ENCODE data around the gene C10orf90. TPM values are rescaled to one million over a fixed set of nuclear protein-coding genes. Genes with fewer than 3 reads are reported as not detected.

C10orf90 gene
- total RNA-seq, 2 experiments from 2014 or later = not detected

DNA sequence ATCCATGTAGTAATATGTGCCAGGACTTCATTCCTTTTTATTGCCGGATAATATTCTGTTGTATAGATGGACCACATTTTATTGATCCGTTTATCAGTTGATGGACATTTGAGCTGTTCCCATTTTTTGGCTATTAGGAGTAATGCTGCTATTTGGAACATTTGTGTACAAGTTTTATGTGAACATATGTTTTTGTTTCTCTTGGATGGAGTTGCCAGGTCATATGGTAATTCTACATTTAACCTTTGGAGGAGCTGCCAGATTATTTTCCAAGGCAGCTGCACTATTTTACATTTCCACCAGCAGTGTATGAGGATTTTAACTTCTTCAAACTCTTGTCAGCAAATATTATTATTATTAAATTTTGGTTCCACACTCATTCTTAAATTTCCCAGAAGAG is 59.2 kb downstream of the C10orf90 start:
- H3K36me3 Mint-ChIP-seq (ENCODE audit: low read depth) = no peaks in the 10 kb centered on the region
- H3K4me1 Mint-ChIP-seq = no peaks in the 10 kb centered on the region
- POLR2A ChIA-PET = no interaction called here
- no peak for DNase-seq
- H3K27me3 Mint-ChIP-seq = no peaks in the 10 kb centered on the region
- no peak overlapping the region for H3K27ac Mint-ChIP-seq
- CTCF ChIA-PET = no interaction called here
- no peaks in the 10 kb centered on the region for H3K9me3 Mint-ChIP-seq
- H3K4me3 Mint-ChIP-seq = no peak overlapping the region

DNA sequence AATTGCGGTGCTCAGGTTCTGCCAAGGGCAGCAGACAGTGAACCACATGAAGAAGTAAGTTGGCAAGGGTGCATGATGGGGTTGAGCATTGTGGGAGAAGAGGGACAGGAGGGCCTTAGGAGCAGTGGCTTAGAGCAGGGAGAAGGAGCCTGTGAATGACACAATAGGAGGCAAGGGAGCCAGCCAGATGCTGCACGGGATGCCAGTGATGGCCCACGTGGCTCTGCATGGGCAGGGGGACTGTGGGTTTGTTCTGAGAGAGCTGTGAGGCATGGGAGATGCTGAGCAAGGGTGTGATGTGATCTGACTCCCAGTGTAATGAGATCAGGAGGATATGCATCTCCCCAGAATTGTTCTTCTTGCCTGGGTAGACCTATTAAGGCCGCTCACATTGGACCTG is 60.9 kb downstream of the C10orf90 start:
- no peak overlapping the region for H3K27ac Mint-ChIP-seq

DNA sequence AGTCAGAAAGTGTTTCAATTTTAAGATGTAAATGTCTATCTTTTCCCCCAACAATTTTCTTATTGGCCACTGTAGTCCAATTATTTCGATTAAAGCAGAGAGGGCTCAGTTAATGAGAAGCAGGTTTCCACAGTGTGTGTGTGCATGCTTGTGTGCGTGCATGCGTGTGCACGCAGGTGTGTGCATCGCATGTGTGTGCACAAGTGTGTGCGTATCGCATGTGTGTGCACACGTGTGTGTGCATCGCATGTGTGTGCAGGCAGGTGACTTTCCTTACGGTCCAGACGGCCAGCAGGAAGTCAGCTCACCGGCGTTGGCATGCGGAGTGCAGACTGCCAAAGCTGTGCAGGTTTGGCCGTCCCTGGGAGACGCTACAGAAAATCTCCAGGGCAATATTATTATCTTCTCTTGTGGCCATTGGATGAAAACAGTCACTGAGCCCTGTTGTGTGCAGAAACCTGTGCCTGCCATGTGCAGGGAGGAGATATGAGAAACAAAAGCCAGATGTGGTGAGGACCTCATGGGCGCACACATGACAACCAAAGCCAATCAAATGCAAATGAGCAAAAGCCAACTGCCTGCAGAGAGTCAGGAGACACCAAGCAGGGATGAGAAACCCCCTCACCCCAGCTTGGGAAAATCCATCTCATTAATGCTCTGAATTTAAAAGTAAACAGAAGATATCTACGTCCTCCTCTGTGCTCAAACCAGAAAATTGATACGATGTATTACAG is 70.4 kb downstream of the C10orf90 start:
- ChIA-PET CTCF (no interaction called here), POLR2A (no interaction called here)
- Mint-ChIP-seq H3K4me3 (no peak overlapping the region), H3K36me3 (ENCODE audit: low read depth) (no peaks in the 10 kb centered on the region), H3K27me3 (no peaks in the 10 kb centered on the region), H3K4me1 (no peaks in the 10 kb centered on the region), H3K9me3 (no peaks in the 10 kb centered on the region), H3K27ac (no peak overlapping the region)
- DNase-seq = no peak

More for the DNA sequence above, 60.9 kb downstream of the C10orf90 start:
- H3K9me3 Mint-ChIP-seq = no peaks in the 10 kb centered on the region
- ChIA-PET CTCF (no interaction called here), POLR2A (no interaction called here)
- H3K36me3 Mint-ChIP-seq (ENCODE audit: low read depth) = no peaks in the 10 kb centered on the region
- DNase-seq = no peak
- no peaks in the 10 kb centered on the region for H3K4me1 Mint-ChIP-seq
- no peak overlapping the region for H3K4me3 Mint-ChIP-seq
- H3K27me3 Mint-ChIP-seq = no peaks in the 10 kb centered on the region

DNA sequence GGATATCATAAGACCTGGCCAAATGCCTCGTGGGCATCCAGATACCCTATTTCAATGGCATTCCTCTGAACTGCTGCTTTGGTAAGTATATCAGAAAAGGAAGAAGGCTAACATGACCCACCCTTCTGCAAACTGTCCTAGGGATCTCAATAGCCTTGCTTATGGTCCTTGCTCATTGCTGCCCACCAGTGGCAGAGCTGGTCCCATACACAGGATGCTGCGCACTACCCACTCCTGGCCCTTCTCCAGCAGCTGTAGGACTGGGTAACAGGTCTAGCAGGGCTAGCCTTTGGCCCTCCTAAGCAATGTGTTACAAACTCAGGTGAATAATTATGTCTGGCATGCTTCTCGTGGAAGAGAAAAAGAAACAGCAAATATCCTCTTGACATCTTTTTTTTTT is 72.5 kb downstream of the C10orf90 start:
- Mint-ChIP-seq H3K9me3 (no peaks in the 10 kb centered on the region), H3K27me3 (no peaks in the 10 kb centered on the region), H3K36me3 (ENCODE audit: low read depth) (no peaks in the 10 kb centered on the region), H3K4me1 (no peaks in the 10 kb centered on the region), H3K27ac (no peak overlapping the region), H3K4me3 (no peak overlapping the region)
- ChIA-PET CTCF (interaction anchor here (0.7 kb wide), 1 partner anchor 602 kb away, joined by 5 read pairs; no protein-coding TSS in a partner anchor), POLR2A (no interaction called here)
- DNase-seq = no peak

DNA sequence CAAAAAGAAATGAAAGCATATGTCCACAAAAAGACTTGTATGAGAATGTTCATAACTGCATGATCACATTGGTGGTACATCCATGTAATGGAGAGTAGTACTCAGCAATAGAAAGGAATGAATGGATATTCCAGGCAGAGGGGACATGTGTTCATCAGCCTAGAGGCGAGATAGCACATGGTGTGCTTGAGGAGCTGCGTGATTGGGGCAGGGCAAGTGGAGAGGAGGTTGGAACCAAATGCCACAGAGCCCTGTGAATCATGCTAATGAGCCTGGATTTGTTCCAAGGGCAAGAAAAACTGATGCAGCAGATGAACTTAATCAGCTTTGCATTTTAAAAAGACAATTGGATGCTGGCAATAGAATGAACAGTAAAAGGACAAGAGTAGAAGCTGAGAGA is 73.3 kb downstream of the C10orf90 start:
- no peak overlapping the region for H3K27ac Mint-ChIP-seq
- ChIA-PET CTCF (no interaction called here), POLR2A (no interaction called here)
- H3K4me3 Mint-ChIP-seq = no peak overlapping the region
- no peaks in the 10 kb centered on the region for H3K9me3 Mint-ChIP-seq
- H3K27me3 Mint-ChIP-seq = no peaks in the 10 kb centered on the region
- no peaks in the 10 kb centered on the region for H3K4me1 Mint-ChIP-seq
- DNase-seq = no peak
- H3K36me3 Mint-ChIP-seq (ENCODE audit: low read depth) = no peaks in the 10 kb centered on the region

DNA sequence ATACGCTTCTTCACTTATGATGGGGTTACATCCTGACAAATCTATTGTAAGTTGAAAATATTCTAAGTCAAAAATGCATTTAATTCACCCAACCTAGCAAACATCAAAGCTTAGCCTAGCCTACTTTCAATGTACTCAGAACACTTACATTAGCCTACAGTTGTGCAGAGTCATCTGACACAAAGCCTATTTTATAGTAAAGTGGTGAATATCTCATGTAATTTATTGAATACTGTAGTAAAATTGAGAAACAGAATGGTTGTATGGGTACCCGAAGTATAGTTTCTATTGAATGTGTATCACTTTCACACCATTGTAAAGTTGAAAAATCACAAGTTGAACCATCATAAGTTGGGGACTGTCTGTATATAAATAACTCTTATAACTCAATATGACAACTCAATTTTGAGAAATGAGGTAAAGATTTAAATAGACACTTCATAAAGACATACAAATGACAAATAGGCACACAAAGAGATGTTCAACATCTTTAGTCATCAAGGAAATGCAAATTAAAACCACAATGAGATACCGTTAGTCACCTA is 73.9 kb downstream of the C10orf90 start:
- no peak overlapping the region for H3K27ac Mint-ChIP-seq

DNA sequence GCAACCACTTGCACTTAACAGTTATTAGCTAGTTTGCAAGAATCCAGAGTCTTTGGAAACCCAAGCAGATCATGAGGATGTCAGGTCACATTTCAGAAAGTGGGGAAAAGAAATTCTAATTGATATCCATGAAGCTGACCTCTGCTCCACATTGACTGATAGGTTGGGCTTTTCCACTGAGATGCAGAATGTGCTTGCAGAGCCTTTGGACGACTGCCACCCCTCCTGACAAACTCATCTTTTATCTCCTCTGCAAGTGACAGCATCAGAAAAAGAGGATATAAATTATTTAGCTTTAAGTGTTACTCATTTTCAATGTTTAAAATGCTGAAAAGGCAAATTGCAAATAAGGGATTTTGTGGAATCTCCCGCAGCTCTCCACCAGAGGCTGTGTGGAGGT is 75.3 kb downstream of the C10orf90 start:
- CTCF ChIA-PET = no interaction called here
- no peak overlapping the region for H3K27ac Mint-ChIP-seq
- no peaks in the 10 kb centered on the region for H3K4me1 Mint-ChIP-seq
- no peak overlapping the region for H3K4me3 Mint-ChIP-seq
- no peak for DNase-seq
- H3K36me3 Mint-ChIP-seq (ENCODE audit: low read depth) = no peaks in the 10 kb centered on the region
- POLR2A ChIA-PET = no interaction called here
- H3K9me3 Mint-ChIP-seq = no peaks in the 10 kb centered on the region
- no peaks in the 10 kb centered on the region for H3K27me3 Mint-ChIP-seq

More for the DNA sequence above, 73.9 kb downstream of the C10orf90 start:
- no peak for DNase-seq
- no peaks in the 10 kb centered on the region for H3K27me3 Mint-ChIP-seq
- POLR2A ChIA-PET = no interaction called here
- CTCF ChIA-PET = interaction anchor here (0.6 kb wide), 1 partner anchor 1156 kb away, joined by 3 read pairs; no protein-coding TSS in a partner anchor
- no peak overlapping the region for H3K4me3 Mint-ChIP-seq
- no peaks in the 10 kb centered on the region for H3K9me3 Mint-ChIP-seq
- no peaks in the 10 kb centered on the region for H3K4me1 Mint-ChIP-seq
- H3K36me3 Mint-ChIP-seq (ENCODE audit: low read depth) = no peaks in the 10 kb centered on the region

DNA sequence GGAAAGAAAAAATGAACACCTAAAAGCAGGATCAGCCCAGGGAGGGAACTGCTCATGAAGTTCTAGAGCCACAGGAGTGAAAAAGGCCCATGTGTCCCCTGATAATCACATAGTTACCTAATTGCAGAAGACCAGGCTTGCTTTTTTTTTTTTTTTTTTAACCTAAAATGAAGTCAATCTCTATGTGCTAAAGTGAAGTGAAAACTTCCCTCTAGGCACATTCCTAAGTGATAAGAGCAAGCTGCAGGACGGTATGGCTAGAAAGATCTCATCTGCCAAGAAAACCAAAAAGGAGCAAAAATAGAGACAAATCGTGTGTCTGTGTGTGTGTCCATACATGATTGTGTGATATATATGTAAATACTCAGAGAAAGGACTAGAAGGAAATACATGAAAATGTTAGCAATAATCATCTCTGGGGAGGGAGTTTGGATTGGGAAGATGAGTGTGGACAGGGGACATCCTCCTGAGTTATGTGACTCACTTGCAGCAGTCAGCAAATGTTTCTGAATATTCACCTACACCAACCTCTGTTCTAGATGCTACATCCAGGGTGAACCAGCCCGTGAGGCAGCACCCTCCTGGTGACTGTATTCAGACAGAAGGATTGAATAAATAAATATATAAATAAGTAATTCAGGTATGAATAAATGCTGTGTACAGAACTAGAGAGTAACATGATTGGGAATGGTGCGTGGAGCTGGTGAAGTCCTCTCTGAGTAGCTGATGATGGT is 76.4 kb downstream of the C10orf90 start:
- DNase-seq = no peak
- Mint-ChIP-seq H3K36me3 (ENCODE audit: low read depth) (no peaks in the 10 kb centered on the region), H3K4me1 (no peaks in the 10 kb centered on the region), H3K9me3 (no peaks in the 10 kb centered on the region), H3K4me3 (no peak overlapping the region), H3K27ac (no peak overlapping the region), H3K27me3 (no peaks in the 10 kb centered on the region)
- ChIA-PET POLR2A (no interaction called here), CTCF (no interaction called here)

DNA sequence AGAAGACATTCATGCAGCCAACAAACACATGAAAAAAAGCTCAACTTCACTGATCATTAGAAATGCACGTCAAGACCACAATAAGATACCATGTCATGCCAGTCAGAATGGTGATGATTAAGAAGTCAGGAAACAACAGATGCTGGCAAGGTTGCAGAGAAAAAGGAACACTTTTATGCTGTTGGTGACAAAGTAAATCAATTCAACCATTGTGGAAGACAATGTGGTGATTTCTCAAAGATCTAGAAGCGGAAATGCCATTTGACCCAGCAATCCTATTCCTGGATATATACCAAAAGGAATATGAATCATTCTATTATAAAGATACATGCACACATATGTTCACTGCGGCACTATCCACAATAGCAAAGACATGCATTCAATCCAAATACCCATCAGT is 77.6 kb downstream of the C10orf90 start:
- DNase-seq = no peak
- Mint-ChIP-seq H3K9me3 (no peaks in the 10 kb centered on the region), H3K36me3 (ENCODE audit: low read depth) (no peaks in the 10 kb centered on the region), H3K27me3 (no peaks in the 10 kb centered on the region), H3K4me1 (no peaks in the 10 kb centered on the region), H3K4me3 (no peak overlapping the region), H3K27ac (no peak overlapping the region)
- POLR2A ChIA-PET = no interaction called here
- CTCF ChIA-PET = no interaction called here

DNA sequence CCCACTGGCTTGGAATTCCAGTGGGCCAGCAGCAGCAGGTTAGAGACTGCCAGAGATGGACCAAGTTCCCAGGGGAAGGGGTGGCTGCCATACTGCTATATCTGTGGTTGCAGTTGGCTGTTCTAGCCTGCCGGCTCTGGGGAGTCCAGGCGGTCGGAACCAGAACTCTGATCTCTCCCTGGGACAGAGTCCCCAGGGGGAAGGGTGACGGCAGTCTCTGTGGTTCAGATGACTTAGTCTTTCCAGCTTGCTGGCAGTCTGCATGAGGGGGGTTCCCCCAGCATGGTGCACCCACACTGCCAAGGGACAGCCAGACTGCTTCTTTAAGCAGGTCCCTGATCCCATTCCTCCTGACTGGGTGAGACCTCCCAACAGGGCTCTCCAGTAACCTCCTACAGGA is 82.5 kb downstream of the C10orf90 start:
- H3K27ac Mint-ChIP-seq = no peak overlapping the region
- H3K36me3 Mint-ChIP-seq (ENCODE audit: low read depth) = no peaks in the 10 kb centered on the region
- no peaks in the 10 kb centered on the region for H3K9me3 Mint-ChIP-seq
- no peaks in the 10 kb centered on the region for H3K27me3 Mint-ChIP-seq
- ChIA-PET POLR2A (no interaction called here), CTCF (no interaction called here)
- no peak overlapping the region for H3K4me3 Mint-ChIP-seq
- no peak for DNase-seq
- no peaks in the 10 kb centered on the region for H3K4me1 Mint-ChIP-seq

DNA sequence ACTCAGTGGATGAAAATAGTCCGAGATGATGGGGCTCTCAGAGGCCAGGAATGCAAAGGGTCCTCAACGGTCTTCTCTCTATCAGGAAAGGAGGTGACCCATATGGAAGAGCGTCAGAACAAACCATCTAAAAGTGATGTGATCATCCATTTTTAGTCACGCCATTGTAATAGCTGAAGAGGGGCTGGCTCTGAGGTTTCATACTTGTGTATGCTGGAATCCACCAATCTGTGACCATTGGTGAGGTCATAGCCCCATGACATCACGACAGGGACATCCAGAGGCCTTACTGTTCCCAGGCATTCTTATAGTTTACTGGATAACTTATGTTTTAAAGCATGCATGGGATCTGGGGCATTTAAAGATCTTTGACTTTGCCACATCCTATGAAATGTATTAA is 83.6 kb downstream of the C10orf90 start:
- CTCF ChIA-PET = no interaction called here
- H3K4me1 Mint-ChIP-seq = no peaks in the 10 kb centered on the region
- no peak for DNase-seq
- H3K9me3 Mint-ChIP-seq = no peaks in the 10 kb centered on the region
- H3K4me3 Mint-ChIP-seq = no peak overlapping the region
- H3K27me3 Mint-ChIP-seq = no peaks in the 10 kb centered on the region
- no peak overlapping the region for H3K27ac Mint-ChIP-seq
- POLR2A ChIA-PET = no interaction called here
- no peaks in the 10 kb centered on the region for H3K36me3 Mint-ChIP-seq (ENCODE audit: low read depth)

DNA sequence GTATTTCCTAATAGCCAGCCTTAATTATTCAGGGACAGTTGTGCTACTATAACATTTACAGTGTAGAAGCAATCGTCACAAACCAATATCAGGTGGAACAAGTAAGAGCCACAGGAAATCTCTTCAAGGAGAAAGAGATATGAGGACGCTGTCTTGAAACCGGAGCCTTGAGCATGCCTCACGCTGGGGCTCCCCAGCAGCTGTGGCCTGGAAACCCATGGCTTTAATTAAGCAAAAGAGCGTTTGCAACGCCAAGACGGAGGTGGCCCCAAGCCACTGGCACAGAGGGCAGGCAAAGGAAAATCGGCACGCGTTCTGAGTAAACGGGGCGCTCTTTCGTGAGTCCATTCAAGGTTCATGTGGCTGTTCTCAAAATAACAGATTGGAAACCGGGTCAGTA is 84.4 kb downstream of the C10orf90 start:
- H3K27ac Mint-ChIP-seq = no peak overlapping the region
- no peak overlapping the region for H3K4me3 Mint-ChIP-seq
- H3K27me3 Mint-ChIP-seq = no peaks in the 10 kb centered on the region
- CTCF ChIA-PET = no interaction called here
- no peaks in the 10 kb centered on the region for H3K4me1 Mint-ChIP-seq
- H3K9me3 Mint-ChIP-seq = no peaks in the 10 kb centered on the region
- no peak for DNase-seq
- no peaks in the 10 kb centered on the region for H3K36me3 Mint-ChIP-seq (ENCODE audit: low read depth)
- POLR2A ChIA-PET = no interaction called here

DNA sequence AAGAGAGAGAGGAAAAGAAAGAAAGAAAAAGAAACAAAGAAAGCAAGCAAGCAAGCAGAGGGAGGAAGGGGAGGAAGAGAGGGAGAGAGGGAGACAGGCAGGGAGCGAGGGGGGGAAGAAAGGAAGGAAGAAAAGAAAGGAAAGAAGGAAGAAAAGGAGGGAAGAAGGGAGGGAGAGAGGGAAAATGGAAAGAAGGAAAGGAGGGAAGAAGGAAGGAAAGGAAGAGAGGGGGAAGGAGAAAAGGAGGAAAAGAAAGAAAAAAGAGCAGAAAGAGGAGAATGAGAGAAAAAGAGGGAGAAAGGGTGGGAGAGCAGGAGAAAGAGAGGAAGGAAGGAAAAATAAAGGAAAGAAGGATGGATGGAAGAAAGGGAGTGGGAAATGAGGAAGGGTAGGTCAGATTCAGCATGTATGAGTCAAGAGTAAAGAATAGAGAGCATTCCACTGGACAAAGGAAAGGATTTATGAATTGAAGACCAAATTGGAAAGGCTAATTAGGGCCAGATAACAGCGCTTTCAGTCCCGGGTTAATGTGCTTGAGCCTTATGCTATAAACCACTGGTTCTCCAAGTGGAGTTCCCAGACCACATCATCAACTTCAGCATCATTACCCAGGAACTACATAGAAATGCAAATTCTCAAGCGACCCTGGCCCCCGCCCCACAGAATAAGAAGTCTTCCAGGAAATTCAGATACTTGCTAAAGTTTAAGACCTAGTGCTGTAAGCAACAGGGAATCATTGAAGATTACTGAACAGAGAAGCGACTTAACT is 85.1 kb downstream of the C10orf90 start:
- POLR2A ChIA-PET = no interaction called here
- Mint-ChIP-seq H3K4me1 (no peaks in the 10 kb centered on the region), H3K27ac (no peak overlapping the region), H3K4me3 (no peak overlapping the region), H3K27me3 (no peaks in the 10 kb centered on the region), H3K9me3 (no peaks in the 10 kb centered on the region), H3K36me3 (ENCODE audit: low read depth) (no peaks in the 10 kb centered on the region)
- DNase-seq = no peak
- CTCF ChIA-PET = no interaction called here
